HG03025 (cell line): Measurements from ENCODE around the gene P3H2.

Experiments
- ATAC-seq: cut with Tn5 transposase; IDR thresholded peaks from one replicate; pipeline ENCODE4 v1.9.1; 2021; ENCODE audit warnings: mild to moderate bottlenecking, moderate library complexity; ENCODE audit not compliant: unreplicated experiment, low FRiP score

The P3H2 gene

DNA sequence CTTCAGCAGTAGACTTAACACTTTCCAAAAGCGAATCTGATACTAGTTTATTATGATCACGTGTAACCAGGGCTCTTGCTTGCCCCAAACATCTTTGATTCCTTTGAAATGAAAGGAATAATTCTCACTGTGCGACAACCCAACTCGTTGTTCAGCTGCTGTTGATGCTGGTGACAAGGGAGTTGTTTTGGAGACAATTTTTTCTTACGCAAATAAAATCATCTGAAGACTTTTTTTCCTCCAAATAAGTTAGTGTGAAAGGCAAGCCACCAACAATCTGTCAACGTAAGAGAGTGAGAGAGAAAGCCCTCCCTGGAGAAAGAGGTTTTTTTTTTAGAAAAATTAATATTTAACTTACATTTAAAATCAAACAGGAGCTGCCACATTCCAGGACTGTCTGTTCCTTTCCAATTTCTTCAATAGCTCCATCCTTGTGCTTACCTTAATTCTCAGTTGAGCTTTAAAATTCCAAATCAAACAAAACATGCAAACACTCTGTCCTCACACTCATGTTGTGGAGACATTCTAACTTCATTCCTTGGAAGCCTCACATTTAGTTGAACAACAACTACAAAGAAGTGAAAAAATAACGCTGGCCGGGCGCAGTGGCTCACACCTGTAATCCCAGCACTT is 4.9 kb upstream of the P3H2 start:
- ATAC-seq = no peak

DNA sequence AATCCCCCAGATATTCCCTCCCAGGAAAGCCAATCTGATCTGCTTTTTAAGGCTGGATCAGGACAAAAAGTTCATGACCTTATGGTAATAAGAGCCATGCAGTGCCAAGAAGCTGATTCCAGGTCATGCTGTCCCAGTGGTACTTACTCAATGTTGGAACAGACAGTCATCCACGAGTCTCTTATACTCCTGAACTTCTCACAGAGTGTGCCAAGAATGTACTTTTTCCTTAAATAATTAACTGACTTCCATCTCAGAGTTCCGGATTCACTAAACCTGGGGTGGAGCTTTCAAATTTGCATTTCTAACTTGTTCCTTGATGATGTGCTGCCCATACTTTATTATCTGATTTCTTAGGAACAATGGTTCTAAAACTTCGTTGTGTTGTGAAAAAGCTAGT is 3.4 kb upstream of the P3H2 start:
- ATAC-seq = no peak

DNA sequence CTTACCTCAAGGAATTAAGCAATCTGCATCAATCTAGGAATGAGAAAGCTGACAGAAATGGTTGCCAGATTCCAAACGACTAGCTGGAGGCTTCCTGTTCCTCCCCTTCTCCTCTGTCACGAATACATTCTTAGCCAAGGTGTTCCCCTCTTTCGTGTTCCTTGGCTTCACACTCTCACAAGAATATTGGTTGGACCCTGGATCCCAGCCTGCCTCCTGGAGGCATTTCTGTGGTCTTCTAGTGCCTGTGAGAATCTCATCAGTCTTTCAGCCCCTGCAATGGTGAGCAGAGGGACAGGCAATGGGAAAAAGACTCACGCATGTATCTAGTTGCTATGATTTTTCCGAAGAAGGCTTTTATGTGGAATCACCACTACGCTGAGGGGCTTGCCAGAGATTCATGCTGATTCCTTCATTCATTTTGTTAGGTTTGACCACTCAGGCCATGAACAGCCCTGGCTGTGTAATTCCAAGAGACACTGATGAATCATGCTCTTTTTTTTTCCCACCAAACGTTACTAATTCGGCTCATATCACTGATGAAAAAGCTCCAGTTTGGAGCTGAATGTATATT is 1.6 kb upstream of the P3H2 start:
- no peak for ATAC-seq

DNA sequence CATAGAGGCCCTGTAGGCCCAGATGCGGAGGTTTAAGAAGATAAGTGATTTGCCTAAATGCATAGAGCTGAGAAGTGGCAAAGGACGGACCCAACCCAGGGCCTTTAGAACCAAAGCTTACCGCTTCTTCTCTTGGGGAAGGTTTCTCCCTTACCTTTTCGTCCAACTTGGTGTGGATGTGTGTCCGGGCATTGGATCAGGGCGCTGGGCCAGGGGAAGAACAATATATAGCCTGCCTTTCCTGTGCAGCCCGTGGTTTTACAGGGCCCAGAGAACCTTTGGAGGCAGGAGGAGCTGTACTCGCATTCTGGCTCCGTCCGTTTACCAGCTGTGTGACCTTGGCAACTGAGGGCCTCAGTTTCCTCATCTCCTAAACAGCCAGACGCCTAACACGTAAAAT is 686 bp upstream of the P3H2 start:
- no peak for ATAC-seq

DNA sequence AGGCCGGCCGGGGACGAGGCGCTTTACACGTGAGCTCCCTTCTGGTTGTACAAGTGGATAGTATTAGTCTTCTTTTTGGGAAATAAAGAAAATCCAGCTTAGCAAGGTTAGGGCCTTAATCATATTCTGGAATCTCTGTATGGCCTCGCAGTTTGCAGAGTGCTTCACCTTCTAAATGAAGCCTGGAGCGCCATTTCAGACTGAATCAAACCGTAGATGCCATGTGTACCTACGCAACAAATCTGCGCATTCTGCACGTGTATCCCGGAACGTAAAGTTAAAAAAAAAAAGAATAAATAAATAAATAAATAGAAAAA is 322 bp upstream of the P3H2 start:
- no peak for ATAC-seq

DNA sequence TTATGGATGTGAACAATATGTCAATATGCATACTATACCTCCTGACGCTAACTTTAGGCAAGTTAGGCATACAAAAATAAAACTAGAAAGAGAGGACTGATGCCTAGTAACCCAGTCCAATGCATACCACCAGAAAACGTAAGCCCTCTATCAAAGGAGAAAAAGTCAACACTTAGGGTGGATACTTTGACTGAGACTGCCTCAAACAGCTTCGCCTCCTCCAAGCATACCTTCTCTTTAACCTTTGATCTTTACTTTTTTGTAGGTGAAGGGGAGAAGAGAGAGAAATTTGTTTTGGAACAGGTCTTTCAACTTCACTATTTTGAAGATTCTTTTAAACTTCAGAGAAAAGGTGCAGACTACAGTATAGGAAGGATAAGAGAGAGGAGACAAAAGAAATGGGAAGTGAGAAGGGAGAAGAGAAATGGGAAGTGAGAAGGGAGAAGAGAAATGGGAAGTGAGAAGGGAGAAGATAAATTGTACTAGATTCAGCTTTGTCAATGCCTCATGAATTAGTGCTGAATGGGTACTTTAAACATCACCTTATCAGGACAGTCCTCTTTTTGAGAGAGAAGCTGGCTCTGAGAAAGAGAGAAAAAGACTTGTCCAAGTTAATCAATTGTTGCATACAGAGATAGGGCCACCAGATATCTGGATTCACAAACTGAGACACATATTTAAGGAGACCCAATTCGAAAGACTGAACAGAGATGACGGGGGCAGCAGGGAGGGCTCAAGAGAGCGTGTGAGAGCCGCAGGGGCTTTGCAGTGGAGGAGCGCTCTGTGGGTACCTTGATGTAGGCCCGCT is 1.0 kb downstream of the P3H2 start:
- peak; percentile 43 for ATAC-seq

DNA sequence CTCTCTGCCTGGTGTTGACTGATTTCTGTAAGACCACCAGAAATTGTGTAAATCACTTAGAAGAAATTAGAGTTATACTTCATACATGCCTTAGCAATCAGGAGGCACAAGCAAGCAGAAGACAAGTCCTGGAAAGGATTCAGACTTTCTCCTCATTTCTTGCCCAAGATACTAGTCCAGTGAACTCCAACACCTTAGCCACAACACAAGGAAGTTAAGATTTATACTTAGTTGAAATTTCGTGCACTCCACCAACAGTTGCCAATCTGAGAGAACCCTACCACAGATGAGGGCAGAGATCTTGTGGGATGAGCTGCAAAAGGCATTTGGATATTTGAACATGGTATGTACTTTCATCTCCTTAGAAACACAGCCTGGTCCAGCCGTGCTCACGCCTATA is 2.3 kb downstream of the P3H2 start:
- no peak for ATAC-seq

DNA sequence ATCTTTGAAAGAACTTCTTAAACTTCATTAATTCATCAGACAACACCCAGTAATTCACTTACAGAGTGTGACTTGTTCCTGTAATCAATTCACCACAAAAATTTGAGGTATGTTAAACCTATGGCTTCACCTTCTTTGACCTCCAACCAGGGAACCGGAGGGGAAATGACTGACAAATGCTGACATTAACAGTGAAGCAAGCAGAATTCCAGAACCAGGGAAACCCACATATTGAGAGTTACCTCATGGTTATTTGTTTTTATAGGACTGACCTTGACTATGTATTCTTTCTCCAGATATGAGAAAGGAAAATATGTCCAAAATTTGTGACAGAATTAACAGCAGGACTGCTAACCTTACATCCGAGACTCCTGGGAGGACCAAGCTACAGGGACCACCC is 2.7 kb downstream of the P3H2 start:
- no peak for ATAC-seq

DNA sequence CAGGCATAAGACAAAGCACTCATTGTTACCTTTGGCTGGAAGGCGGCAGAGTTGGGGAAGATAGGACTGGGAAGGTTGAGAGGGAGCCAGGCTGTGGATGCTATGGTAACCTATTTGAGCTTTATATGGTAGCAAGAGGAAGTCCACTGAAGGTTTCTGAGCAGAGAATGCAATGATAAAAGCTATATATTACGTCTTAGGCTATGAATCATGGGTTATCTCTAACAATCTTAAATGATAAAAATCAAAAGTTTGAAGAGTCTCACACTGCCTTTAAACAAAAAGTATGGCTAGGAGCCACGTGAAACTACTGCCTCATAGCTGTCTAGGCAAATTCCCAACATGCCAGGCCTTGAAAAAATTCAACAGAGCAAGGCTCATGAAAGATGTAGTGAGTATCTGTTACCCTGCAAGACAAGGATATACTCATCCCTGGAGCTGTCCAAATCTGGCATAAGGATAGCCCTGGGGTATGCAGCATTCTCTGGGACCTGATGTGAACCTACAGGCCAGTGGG is 4.1 kb downstream of the P3H2 start:
- no peak for ATAC-seq

DNA sequence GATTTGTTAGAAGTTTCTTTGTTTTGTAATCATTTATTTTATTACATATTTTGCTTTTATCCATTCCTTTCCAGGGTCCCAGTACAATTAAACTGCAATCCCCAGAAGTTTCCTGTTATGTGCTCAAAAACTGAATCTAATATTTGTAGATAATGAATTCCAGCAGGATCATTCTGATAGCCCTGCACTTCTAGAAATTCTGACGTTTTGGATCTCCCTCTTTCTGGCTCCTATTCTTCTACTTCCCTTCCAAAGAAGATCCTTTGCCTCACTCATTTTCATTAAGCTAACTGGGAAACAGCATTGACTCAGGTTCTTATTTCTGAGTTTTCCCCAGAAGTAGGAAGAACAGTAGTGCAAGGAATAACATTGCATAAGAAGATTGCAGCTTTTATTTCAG is 9.9 kb downstream of the P3H2 start:
- ATAC-seq = no peak

DNA sequence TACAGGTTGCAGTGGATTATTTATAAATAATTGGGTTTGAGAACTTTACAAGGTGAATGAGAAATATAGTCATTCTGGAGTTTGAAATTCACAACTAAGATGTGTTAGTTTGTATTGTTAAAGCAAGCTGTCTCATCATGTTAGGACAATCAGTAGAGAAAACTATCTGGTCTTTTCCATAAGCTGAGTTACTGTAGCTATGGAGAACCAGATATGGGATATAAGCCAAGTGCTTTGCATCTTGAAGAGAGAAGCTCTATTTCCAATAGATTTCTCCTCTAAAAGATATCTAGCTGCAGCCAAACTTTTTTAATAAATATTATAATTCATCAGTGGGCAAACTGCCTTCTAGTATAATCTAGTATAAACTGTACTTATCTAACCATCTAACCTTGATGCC is 11.3 kb downstream of the P3H2 start:
- no peak for ATAC-seq

DNA sequence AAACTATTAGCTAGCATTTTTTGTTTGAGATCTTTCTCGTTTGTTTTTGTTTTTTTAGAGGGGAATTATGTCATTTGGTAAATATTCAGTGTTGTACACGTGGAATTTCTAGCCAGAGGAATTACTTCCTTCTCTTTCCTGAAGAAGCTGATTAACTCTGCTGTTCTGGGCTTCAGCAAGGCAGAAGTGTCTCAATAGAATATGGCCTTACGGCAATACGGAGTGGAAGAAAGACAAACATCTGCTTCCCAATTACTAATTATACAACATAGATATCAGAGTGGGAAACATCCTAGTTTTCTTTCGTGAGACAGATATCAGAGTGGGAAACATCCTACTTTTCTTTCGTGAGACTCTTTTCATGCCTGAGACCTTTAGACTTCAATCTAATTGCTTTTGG is 11.9 kb downstream of the P3H2 start:
- ATAC-seq = no peak

DNA sequence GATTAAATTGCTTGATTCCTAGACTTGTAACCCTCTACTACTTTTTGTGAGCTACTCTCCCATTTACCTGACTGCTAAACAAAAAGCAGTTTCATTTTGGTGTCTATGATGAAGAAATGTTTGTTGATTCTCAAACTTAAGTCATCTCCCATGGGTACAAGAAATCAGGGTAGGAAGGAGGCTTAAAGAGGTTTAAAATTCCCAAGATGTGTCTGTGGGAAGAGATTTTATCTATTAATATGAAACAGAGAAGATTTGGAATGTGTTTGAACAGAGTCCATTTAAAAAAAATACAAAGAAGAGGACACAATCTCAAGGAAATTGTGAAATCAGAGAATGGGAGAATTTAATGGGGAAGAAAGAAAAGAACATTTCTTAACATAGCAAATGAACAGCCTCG is 14.8 kb downstream of the P3H2 start:
- no peak for ATAC-seq

DNA sequence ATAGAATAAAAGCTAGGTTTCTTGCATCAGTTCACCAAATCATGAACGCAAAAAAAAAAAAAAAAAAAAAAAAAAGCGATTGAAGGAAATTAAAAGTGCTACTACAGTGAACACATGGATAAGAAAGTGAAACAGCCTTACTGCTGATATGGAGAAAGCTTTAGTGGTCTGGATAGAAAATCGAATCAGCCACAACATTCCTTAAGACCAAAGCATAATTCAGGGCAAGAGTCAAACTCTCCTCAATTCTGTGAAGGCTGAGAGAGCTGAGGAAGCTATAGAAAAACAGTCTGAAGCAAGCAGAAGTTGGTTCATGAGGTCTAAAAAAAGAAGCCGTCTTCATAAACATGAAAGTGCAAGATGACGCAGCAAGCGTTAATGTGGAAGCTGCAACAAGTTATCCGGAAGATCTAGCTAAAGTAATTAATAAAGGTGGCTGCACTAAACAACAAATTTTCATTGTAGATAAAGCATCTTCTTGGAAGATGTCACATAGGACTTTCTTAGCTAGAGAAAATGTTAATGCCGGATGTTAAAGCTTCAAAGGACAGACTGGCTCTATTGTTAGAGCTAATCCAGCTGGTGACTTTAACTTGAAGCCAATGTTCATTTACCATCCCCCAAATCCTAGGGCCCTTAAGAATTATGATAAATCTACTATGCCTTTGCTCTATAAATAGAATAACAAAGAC is 19.2 kb downstream of the P3H2 start:
- ATAC-seq = peak; percentile 63

DNA sequence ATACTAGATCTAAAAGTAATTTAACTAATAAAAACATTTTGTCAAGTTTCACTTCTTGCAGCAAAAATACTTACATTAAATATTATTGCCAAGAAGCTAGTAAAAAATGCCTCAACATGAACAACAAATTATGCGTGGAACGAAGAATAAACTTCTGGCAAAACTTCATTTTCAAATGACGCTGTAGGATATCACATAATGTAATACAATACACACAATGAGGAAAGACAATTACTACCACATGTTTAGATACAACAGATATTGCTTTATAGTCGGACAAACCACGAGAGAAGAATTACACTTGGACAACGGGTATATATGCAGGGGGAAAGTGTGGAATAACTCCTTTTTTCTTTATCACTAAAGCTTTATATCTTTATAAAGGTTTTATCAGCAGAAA is 21.6 kb downstream of the P3H2 start:
- ATAC-seq = no peak

DNA sequence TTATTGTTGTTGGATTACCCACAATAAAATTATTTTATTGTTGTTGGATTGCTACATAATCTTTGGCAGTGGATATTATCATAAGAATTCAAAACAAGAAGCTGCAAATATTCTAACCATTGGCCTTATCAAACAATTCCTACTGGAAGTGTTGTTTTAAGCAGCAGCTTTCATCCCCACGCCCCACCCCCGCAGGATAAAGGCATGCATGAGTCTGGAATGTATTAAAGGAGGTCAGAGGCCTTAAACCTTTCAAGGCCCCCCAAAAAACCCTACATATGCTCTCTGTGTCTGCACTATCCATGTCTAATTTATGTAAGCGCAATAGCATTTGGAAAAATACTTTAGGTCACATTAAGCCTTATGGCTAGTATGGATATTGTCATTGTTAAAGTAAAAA is 23.1 kb downstream of the P3H2 start:
- no peak for ATAC-seq

DNA sequence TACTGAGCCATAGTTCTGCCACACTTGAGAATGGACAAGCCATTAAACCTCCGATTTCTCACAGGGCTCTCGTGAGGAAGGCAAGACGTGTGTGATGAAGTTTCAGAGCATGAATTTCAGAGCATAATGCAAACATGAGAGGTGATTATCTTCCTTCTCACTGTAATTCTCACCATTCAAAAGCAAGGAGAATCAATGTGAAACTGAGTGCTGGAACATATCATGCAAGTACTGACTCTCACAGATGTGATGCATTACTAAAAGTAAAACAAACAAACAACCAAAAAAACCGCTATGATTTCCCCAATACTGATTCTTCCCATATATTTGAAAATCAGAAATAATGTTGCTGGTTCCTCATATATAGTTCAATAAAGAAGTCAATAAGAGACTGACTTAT is 23.7 kb downstream of the P3H2 start:
- no peak for ATAC-seq

DNA sequence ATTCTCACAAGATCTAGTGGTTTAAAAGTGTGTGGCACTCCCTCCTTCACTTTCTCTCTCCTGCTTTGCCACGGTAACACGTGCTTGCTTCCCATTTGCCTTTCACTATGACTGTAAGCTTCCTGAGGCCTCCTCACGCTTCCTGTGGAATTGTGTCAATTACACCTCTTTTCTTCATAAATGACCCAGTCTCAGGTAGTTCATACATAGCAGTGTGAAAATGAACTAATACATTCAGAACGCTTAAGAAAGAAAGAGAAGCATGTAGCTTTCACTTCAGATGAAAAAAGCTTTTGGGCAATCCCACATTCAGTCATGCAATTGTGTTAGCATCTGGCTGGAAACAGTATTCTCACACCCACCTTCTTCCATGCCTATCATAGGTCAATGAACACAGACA is 24.4 kb downstream of the P3H2 start:
- no peak for ATAC-seq

DNA sequence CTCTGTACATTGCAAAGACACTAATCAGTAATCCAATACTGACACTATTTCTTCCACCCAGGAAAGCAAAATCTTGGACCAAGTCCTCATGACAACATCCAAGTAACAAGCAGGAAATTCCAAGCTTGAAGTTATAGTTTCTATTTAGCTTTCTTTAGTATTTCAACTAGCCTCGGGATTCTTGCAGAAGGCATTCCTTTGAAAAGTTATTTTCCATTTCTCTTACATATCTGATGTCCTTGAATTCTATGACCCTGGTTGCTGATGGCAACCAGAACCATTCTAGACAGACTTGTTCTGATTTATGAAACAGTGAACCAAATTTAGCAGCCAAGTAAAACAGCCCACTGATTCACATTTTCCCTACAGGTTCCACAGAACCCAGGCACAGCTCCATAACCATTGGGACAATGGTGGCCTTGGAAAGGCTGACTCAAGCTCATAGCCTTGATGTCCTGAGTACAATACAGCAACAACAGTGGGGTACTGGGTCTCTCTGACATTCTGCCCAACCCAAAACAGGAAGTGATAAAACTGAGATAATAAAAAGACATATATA is 26.5 kb downstream of the P3H2 start:
- no peak for ATAC-seq

DNA sequence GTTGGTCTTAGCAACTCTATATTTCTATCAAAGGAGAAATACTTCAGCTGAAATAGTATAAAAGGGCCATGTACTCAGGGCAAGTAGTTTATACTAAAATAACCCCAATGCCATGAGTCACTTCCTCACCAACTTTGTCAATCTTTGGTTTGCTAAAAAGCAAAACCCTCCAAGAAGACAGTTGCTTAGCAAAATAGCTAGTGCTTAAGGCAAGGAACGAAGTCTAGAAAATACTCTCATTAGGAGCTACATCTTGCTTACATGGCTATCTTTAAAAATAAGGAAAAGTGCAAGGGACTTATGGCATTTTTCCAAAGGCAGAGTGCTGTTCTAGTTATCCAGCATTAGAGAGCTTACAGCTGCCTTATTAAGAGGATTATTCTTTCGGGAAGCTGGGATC is 28.4 kb downstream of the P3H2 start:
- ATAC-seq = no peak

DNA sequence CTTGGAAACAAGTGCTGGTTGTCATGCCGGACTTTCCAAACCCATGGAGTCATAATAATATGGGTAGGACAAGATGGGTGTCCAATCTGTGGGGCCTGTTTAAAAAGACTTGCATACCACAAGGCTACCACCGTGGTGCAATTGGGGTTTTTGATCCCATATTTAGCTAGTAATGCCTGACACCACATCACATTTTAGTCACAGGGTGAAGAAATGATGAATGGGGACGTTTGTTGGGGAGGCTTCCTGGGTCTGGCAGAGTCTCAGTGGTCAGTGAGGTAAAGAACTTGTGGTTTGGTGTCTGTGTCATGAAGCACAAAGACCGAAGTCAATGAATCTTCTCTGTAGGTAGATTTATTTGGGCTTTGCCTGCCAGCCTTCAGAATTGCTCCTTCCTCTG is 31.0 kb downstream of the P3H2 start:
- no peak for ATAC-seq
